ENCODE data around the gene ATP2C2.
A peak's percentile ranks its signal among the peaks of the same experiment; 100 is the strongest.

The ATP2C2 gene

GRCh38 chr16:84477661-84478060, 109.3 kb downstream of the ATP2C2 start:
- DNase-seq (ENCODE audit: low read depth), result no peak

GRCh38 chr16:84478172-84478947, 110.0 kb downstream of the ATP2C2 start:
- DNase-seq (ENCODE audit: low read depth), result peak; percentile 90

GRCh38 chr16:84479716-84480450, 111.5 kb downstream of the ATP2C2 start:
- no peak for DNase-seq (ENCODE audit: low read depth)

GRCh38 chr16:84481051-84481735, 112.9 kb downstream of the ATP2C2 start:
- no peak for DNase-seq (ENCODE audit: low read depth)

- DNase-seq (ENCODE audit: low read depth), result no peak
These were observed 113.9 kb downstream of the ATP2C2 start for GRCh38 chr16:84482001-84482891.

- DNase-seq (ENCODE audit: low read depth), result no peak
These were observed 114.9 kb downstream of the ATP2C2 start for GRCh38 chr16:84482951-84483881.

- no peak for DNase-seq (ENCODE audit: low read depth)
These were observed 115.7 kb downstream of the ATP2C2 start for GRCh38 chr16:84483882-84484565.

- DNase-seq (ENCODE audit: low read depth), result peak; percentile 57
These were observed 116.4 kb downstream of the ATP2C2 start for GRCh38 chr16:84484579-84485254.

- DNase-seq (ENCODE audit: low read depth), result no peak
These were observed 117.1 kb downstream of the ATP2C2 start for GRCh38 chr16:84485255-84486010.

GRCh38 chr16:84486126-84486525, 117.8 kb downstream of the ATP2C2 start:
- DNase-seq (ENCODE audit: low read depth), result no peak

- DNase-seq (ENCODE audit: low read depth), result no peak
These were observed 118.4 kb downstream of the ATP2C2 start for GRCh38 chr16:84486551-84487235.

GRCh38 chr16:84487358-84487757, 119.0 kb downstream of the ATP2C2 start:
- DNase-seq (ENCODE audit: low read depth), result no peak

- no peak for DNase-seq (ENCODE audit: low read depth)
These were observed 120.8 kb downstream of the ATP2C2 start for GRCh38 chr16:84489131-84489530.

GRCh38 chr16:84495506-84495905, 127.2 kb downstream of the ATP2C2 start:
- DNase-seq (ENCODE audit: low read depth), result no peak

- no peak for DNase-seq (ENCODE audit: low read depth)
These were observed 128.7 kb downstream of the ATP2C2 start for GRCh38 chr16:84496991-84497390.

GRCh38 chr16:84497418-84498222, 129.3 kb downstream of the ATP2C2 start:
- DNase-seq (ENCODE audit: low read depth), result no peak

GRCh38 chr16:84498223-84498610, 129.9 kb downstream of the ATP2C2 start:
- DNase-seq (ENCODE audit: low read depth), result no peak
